Activated T-helper 1 cell treated with Interleukin-2 at 50 U/mL for 16 hours (primary cell): Measurements from ENCODE around the gene GPRIN2.
"Not testable (repeated sequence)": the region's sequence is repeated elsewhere in the genome, so short reads cannot be mapped to it uniquely, and the experiment has no call there.

Experiments used
- DNase-seq: peaks from one replicate; pipeline ENCODE4 v3.0.0-alpha.2; 2020; ENCODE audit warnings: low read depth

The GPRIN2 gene

GRCh38 chr10:46518028-46518725 lies 38.3 kb downstream of the GPRIN2 start:
- no peak for DNase-seq

- no peak for DNase-seq
These were observed 38.9 kb downstream of the GPRIN2 start for GRCh38 chr10:46517541-46517940.

GRCh38 chr10:46516660-46517416 lies 39.6 kb downstream of the GPRIN2 start:
- DNase-seq = no peak

GRCh38 chr10:46515793-46516192 lies 40.7 kb downstream of the GPRIN2 start:
- DNase-seq = no peak

GRCh38 chr10:46515366-46515765 lies 41.1 kb downstream of the GPRIN2 start:
- no peak for DNase-seq

GRCh38 chr10:46514899-46515298 lies 41.6 kb downstream of the GPRIN2 start:
- DNase-seq = no peak

- no peak for DNase-seq
These were observed 42.0 kb downstream of the GPRIN2 start for GRCh38 chr10:46514431-46514861.

GRCh38 chr10:46513333-46513732 lies 43.1 kb downstream of the GPRIN2 start:
- not testable (repeated sequence) for DNase-seq

GRCh38 chr10:46512725-46513124 lies 43.7 kb downstream of the GPRIN2 start:
- not testable (repeated sequence) for DNase-seq

GRCh38 chr10:46512002-46512401 lies 44.5 kb downstream of the GPRIN2 start:
- not testable (repeated sequence) for DNase-seq
